RWPE1 (cell line): Measurements from ENCODE around the gene ZMYND8.

Experiments used
- CTCF ChIA-PET: fragments of 350-600 bp; sonication (Branson Sonifier 250); formaldehyde crosslinking; extraction: SDS; loops from one replicate; lab custom pipeline; 2021; lab: Yijun Ruan, JAX
- POLR2A ChIA-PET: fragments of 400-600 bp; formaldehyde crosslinking; extraction: SDS; loops from one replicate; lab custom pipeline; 2020; ENCODE audit warnings: antibody characterized with exemption; ENCODE audit not compliant: low non-redundant PET; lab: Yijun Ruan, JAX
- DNase-seq: peaks from one replicate; pipeline ENCODE4 v3.0.0; 2012; ENCODE audit warnings: low spot score
- H3K27ac ChIP-seq: fragments of 450-650 bp; 2 replicates; pipeline ENCODE4 v1.5.1; 2017
- CTCF ChIP-seq: fragments of 450-650 bp; conservative IDR thresholded peaks from 2 replicates; pipeline ENCODE4 v1.5.1; 2017; ENCODE audit warnings: low read depth, mild to moderate bottlenecking

Gene ZMYND8

GRCh38 chr20:47222468-47223119 lies 133.9 kb downstream of the ZMYND8 start:
- ChIA-PET CTCF (interaction anchor here (0.6 to 1.3 kb wide), 2 partner anchors 161 to 514 kb away, joined by 3 to 5 read pairs; no protein-coding TSS in a partner anchor), POLR2A (no interaction called here)
- H3K27ac ChIP-seq: peak overlapping the region; percentile 25
- TF ChIP-seq CTCF: no peak
- DNase-seq: no peak

- ChIA-PET POLR2A (no interaction called here), CTCF (interaction anchor here (0.6 to 1.7 kb wide), 5 partner anchors 15 to 163 kb away, joined by 3 to 9 read pairs (median 3); no protein-coding TSS in a partner anchor)
- no peak for DNase-seq
- peak overlapping the region; percentile 20 for H3K27ac ChIP-seq
- no peak for TF ChIP-seq CTCF
Observed at GRCh38 chr20:47221036-47221625, 135.4 kb downstream of the ZMYND8 start.

GRCh38 chr20:47220161-47220582 lies 136.3 kb downstream of the ZMYND8 start:
- CTCF ChIA-PET: interaction anchor here (0.6 to 1.4 kb wide), 4 partner anchors 15 to 912 kb away, joined by 3 to 4 read pairs (median 4); no protein-coding TSS in a partner anchor
- peak; percentile 78 for TF ChIP-seq CTCF
- no peak overlapping the region for H3K27ac ChIP-seq
- POLR2A ChIA-PET: no interaction called here
- DNase-seq: peak; percentile 52

GRCh38 chr20:47217482-47218446 lies 138.7 kb downstream of the ZMYND8 start:
- no peak for DNase-seq
- POLR2A ChIA-PET: interaction anchor here (0.6 kb wide), 1 partner anchor 462 kb away, joined by 3 read pairs; no protein-coding TSS in a partner anchor
- CTCF ChIA-PET: interaction anchor here (0.6 to 1.1 kb wide), 2 partner anchors 12 to 285 kb away, joined by 4 to 5 read pairs; no protein-coding TSS in a partner anchor
- no peak overlapping the region for H3K27ac ChIP-seq
- no peak for TF ChIP-seq CTCF

- 0 out of 2 replicates have a peak overlapping the region, but pooled peaks have one; percentile 9 for H3K27ac ChIP-seq
- ChIA-PET POLR2A (interaction anchor here (0.6 kb wide), 1 partner anchor 461 kb away, joined by 3 read pairs; no protein-coding TSS in a partner anchor), CTCF (interaction anchor here (0.6 to 1.1 kb wide), 3 partner anchors 11 to 286 kb away, joined by 3 to 5 read pairs (median 4); no protein-coding TSS in a partner anchor)
- no peak for TF ChIP-seq CTCF
- no peak for DNase-seq
Observed at GRCh38 chr20:47216819-47217410, 139.6 kb downstream of the ZMYND8 start.
